DND-41 (cell line): ENCODE data around the gene PER2.

Experiments
- ATAC-seq: fragments of 200-7000 bp; cut with Tn5 transposase; 3 replicates; pipeline ENCODE4 v1.9.1; 2021; ENCODE audit warnings: low read depth; ENCODE audit not compliant: insufficient read depth
- DNase-seq: peaks from one replicate; pipeline ENCODE4 v3.0.0-alpha.2; 2020
- H2AFZ ChIP-seq: 2 replicates; pipeline ENCODE4 v1.6.0; 2012; ENCODE audit warnings: low read depth, low read length
- H3K27ac ChIP-seq: 2 replicates; pipeline ENCODE4 v1.5.1; 2012; ENCODE audit warnings: low read length, inconsistent platforms
- H3K27me3 ChIP-seq: fragments of 200-600 bp; sonication (generic); 2 replicates; pipeline ENCODE4 v1.6.0; 2012; ENCODE audit warnings: low read length, mild to moderate bottlenecking, inconsistent platforms; ENCODE audit not compliant: insufficient read depth, poor library complexity
- H3K36me3 ChIP-seq: 2 replicates; pipeline ENCODE4 v1.5.1; 2012; ENCODE audit warnings: low read length, inconsistent platforms; ENCODE audit not compliant: insufficient read depth
- H3K4me1 ChIP-seq: 2 replicates; pipeline ENCODE4 v1.5.1; 2012; ENCODE audit warnings: mild to moderate bottlenecking, low read length; ENCODE audit not compliant: insufficient read depth
- H3K4me2 ChIP-seq: 2 replicates; pipeline ENCODE4 v1.6.0; 2012; ENCODE audit warnings: mild to moderate bottlenecking, moderate library complexity, low read length, inconsistent platforms; ENCODE audit not compliant: insufficient read depth
- H3K4me3 ChIP-seq, 2 experiments: fragments of 200-600 bp in 1 of 2; shearing (Covaris generic) in 1 of 2; 2 replicates each; pipeline ENCODE4 v1.5.1; 2012 to 2016; ENCODE audit warnings: inconsistent platforms in 2 of 2, low read length in 2 of 2, mild to moderate bottlenecking in 2 of 2, low read depth in 1 of 2, moderate library complexity in 1 of 2
- H3K79me2 ChIP-seq: 2 replicates; pipeline ENCODE4 v1.6.0; 2012; ENCODE audit warnings: low read length, inconsistent platforms; ENCODE audit not compliant: insufficient read depth
- H3K9ac ChIP-seq: 2 replicates; pipeline ENCODE4 v1.6.0; 2012; ENCODE audit warnings: low read depth, mild to moderate bottlenecking, inconsistent platforms, low read length, moderate library complexity
- H3K9me3 ChIP-seq: 2 replicates; pipeline ENCODE4 v1.5.1; 2012; ENCODE audit warnings: low read length, moderate library complexity, mild to moderate bottlenecking, inconsistent platforms; ENCODE audit not compliant: insufficient read depth, severe bottlenecking
- H4K20me1 ChIP-seq: 2 replicates; pipeline ENCODE4 v1.6.0; 2012; ENCODE audit warnings: low read length; ENCODE audit not compliant: insufficient read depth
- CTCF ChIP-seq: IDR thresholded peaks from 2 replicates; pipeline ENCODE4 v1.5.1; 2012; ENCODE audit warnings: borderline replicate concordance, low read length, moderate library complexity, mild to moderate bottlenecking; ENCODE audit not compliant: poor library complexity, severe bottlenecking; ENCODE audit errors: extremely low read depth
- EZH2 ChIP-seq: IDR thresholded peaks from 3 replicates; pipeline ENCODE4 v1.6.1; 2012; ENCODE audit warnings: borderline replicate concordance, low read depth, mild to moderate bottlenecking, moderate library complexity, low read length, inconsistent platforms; ENCODE audit not compliant: severe bottlenecking

Gene PER2

DNA sequence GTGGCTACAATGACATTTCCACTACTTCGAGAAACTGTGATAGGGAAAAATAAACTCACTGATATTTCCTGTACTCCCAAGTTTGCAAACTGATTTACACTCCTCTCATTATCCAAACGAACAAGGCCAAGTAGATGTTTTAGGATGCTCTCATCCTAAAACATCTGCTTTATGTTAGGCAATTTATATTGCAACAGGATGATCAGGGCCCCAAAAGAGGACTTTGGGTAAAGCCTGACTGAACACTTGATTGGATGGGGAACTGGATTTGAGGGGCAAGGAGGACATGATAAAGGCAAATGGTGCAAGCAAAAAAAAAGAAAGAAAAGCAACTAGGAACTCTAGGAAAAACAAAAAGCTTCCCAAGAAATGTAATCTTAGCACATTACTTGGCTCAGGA lies 46.4 kb downstream of the PER2 start:
- no peak overlapping the region for H3K4me3 ChIP-seq

DNA sequence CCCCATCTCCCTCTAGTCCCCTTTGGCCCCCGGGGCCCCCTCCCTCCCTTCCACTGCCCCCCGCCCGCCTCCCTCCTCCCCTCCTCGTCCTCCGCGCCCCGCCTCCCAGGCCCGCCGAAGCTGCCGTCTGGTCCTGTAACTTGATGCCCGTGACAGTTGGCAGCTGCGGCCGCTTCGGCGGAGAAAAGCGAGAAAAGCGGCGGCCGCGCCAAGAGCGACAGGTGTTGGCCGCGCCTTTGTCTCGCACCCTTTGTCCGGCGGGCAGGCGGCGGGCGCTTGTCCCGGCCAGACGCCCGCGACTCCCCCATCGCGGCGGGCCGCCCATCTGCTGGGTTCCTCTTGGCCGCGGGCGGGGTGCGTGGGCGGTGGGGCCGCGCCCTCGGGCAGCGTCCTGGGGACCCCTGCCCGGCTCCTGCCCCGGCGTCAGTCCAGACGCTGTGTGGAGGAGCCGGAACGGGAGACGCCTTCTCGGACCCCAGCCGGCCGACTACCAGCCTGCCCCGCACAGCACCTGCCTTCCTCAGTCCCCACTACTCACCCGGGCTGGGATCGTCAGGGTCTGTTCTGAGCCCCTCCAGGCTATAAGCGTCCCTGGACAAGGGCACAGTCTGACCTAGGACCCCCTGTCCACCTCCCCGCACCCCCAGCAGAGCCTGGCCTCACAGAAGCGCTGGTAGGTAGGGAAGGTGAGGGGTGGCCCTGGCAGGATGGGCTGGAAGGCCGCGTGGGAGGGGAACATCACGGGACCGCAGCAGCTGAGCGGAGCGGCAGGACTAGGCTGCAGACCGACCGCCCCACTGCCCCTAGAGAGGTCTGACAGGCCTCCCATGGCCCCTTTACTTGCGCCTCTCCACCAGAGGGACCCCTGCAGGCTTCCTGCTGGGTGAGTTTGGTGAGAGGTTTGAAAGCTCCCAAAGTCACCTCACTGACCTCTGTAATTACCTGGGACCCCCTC lies 47.4 kb downstream of the PER2 start:
- no peak for DNase-seq
- Histone ChIP-seq H3K4me2 (no peak overlapping the region; the same call in 1 of the 2 replicates), H3K4me3 (no peak overlapping the region)

More for the DNA sequence above, 46.4 kb downstream of the PER2 start:
- H4K20me1 ChIP-seq: no peaks in the 10 kb centered on the region
- H3K9ac ChIP-seq: no peak overlapping the region
- H3K27ac ChIP-seq: no peak overlapping the region
- TF ChIP-seq EZH2 (no peak), CTCF (no peak)
- H3K79me2 ChIP-seq: no peaks in the 10 kb centered on the region
- no peak overlapping the region for H2AFZ ChIP-seq
- H3K9me3 ChIP-seq: no peaks in the 10 kb centered on the region
- peaks cover 4% of the 10 kb centered on the region for H3K4me1 ChIP-seq
- DNase-seq (no peak), ATAC-seq (no peak)
- H3K4me2 ChIP-seq: no peak overlapping the region
- peaks cover 12% of the 10 kb centered on the region for H3K36me3 ChIP-seq
- H3K27me3 ChIP-seq: peaks cover 5% of the 10 kb centered on the region

GRCh38 chr2:238239863-238240756 lies 48.3 kb downstream of the PER2 start, which contains the start of gene HES6:
TSS of gene HES6 (minus strand) at chr2:238240038. CDS start at chr2:238239905, 133 bp downstream.
- Histone ChIP-seq H2AFZ (peak within 1 kb of the TSS; percentile 54), H3K36me3 (peaks cover under 1% of the 10 kb centered on the region; the same call in 1 of the 2 replicates), H3K9ac (peak within 1 kb of the TSS; percentile 35; the same call in 1 of the 2 replicates), H4K20me1 (no peaks in the 10 kb centered on the region), H3K4me1 (peaks cover 4% of the 10 kb centered on the region), H3K4me3 (peak within 1 kb of the TSS in 1 of 2 experiments; percentile 50; a peak in 2 of 4 replicates), H3K4me2 (peak within 1 kb of the TSS; percentile 62), H3K79me2 (no peaks in the 10 kb centered on the region), H3K27ac (no peak within 1 kb of the TSS), H3K9me3 (no peaks in the 10 kb centered on the region), H3K27me3 (peaks cover 9% of the 10 kb centered on the region)
- no peak for TF ChIP-seq EZH2
- TF ChIP-seq CTCF: no peak
- ATAC-seq (peak; percentile 88), DNase-seq (peak; percentile 66)

More for the DNA sequence above, 47.4 kb downstream of the PER2 start:
- no peak for ATAC-seq
- no peaks in the 10 kb centered on the region for H4K20me1 ChIP-seq
- peaks cover 9% of the 10 kb centered on the region for H3K36me3 ChIP-seq
- no peak overlapping the region for H3K9ac ChIP-seq
- H3K79me2 ChIP-seq: no peaks in the 10 kb centered on the region
- no peaks in the 10 kb centered on the region for H3K9me3 ChIP-seq
- TF ChIP-seq EZH2 (no peak), CTCF (no peak)
- peaks cover 9% of the 10 kb centered on the region for H3K27me3 ChIP-seq
- no peak overlapping the region for H2AFZ ChIP-seq
- H3K4me1 ChIP-seq: peaks cover 4% of the 10 kb centered on the region
- no peak overlapping the region for H3K27ac ChIP-seq
